ENCODE results near the gene ZACN.
"Not testable (repeated sequence)": the region's sequence is repeated elsewhere in the genome, so short reads cannot be mapped to it uniquely, and the experiment has no call there.

The ZACN gene

GRCh38 chr17:76054112-76054476, 24.9 kb upstream of the ZACN start:
- DNase-seq: no peak

- no peak for DNase-seq
These were observed 22.1 kb upstream of the ZACN start for GRCh38 chr17:76056882-76057281.

DNA sequence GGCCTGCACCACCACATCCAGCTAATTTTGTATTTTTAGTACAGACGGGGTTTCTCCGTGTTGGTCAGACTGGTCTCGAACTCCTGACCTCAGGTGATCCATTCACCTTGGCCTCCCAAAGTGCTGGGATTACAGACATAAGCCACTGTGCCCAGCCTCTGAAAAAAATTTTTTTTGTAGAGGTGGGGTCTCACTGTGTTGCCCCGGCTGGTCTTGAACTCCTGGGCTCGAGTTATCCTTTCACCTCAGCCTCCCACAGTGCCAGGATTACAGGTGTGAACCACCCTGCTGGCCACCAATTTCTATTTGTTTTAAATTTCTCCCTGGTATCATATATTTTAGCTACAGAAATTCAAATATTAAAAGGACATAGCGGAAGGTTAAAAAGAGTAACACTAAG, 20.7 kb upstream of the ZACN start:
- DNase-seq: not testable (repeated sequence)

GRCh38 chr17:76063875-76064546, 15.0 kb upstream of the ZACN start:
- peak; percentile 74 for DNase-seq

GRCh38 chr17:76065775-76066174, 13.2 kb upstream of the ZACN start:
- no peak for DNase-seq

DNA sequence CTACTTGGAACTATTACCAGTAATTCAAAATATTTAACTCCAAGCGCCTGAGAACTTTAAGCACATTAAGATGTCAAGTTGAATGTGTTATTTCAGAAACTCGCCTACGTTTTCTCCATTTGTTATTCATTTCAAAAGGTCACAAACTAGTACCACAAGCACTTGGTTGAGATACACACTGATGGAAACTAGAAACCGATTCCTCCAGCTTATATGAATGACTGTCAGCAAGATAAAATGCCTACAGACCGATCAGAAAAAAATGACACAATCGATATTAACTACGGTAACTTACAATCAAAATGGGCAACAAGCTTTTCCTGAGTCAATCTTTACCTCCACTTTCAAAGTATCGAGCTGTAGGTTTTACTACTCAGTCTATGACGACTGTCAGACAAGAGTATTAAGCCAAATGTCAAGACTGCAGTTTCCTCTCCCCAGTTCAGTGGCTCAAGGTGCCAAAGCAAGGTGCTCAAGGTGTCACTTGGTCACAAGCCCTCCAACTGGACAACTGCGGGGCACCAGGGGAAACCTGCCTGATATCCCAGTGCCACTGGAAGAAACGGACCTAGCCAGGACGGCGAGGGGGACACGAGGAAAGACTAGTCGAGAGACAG, 7.3 kb upstream of the ZACN start:
- DNase-seq: no peak

DNA sequence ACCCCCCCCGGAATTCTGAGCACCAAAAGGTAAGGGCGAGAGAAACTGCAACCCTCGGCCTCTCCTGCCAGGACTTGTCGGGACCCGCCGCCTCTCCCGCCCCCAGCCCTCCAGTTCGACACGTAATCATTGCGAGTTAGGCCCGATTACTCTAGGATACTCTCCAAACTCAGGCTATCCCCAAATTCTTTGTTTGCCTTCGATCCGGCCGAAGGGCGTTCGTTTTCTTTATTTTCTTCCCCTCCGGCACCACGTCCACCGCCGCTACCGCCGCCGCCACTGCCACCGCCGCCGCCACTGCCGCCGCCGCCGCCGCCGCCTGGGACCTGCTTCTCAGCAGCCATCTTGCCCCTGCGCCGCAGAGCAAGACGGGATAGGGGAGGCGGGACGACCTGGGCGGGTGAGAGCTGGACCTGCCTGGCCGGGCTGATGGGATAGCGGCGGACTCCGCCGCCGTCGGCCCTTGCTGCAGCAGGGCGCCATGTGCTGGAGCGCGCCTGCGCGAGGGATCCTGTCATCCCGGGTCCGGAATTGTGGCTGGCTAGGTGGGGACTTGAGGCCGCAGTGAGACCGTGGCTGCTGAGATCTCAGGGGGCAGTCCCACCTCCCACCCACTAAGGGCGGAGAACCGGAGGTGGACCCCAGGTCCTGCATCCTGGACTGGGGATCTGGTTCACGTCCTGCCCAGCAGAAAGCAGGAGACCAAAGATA, 6.7 kb upstream of the ZACN start, which contains the start of gene SRP68:
TSS of gene SRP68 (minus strand) at position 370 of the 711 bp plus-strand sequence. CDS start at position 344, 26 bp downstream.
- DNase-seq: peak; percentile 82

GRCh38 chr17:76074390-76075363, 4.3 kb upstream of the ZACN start, which contains the start of gene GALR2:
TSS of gene GALR2 (plus strand) at chr17:76074781. CDS start at chr17:76074884, 103 bp downstream.
- DNase-seq: no peak

- no peak for DNase-seq
These were observed 3.4 kb upstream of the ZACN start for GRCh38 chr17:76075364-76076145.

GRCh38 chr17:76076146-76076764, 2.7 kb upstream of the ZACN start:
- DNase-seq: no peak

- no peak for DNase-seq
These were observed 2.0 kb upstream of the ZACN start for GRCh38 chr17:76076765-76077583.

- DNase-seq: no peak
These were observed 1.3 kb upstream of the ZACN start for GRCh38 chr17:76077584-76078110.

DNA sequence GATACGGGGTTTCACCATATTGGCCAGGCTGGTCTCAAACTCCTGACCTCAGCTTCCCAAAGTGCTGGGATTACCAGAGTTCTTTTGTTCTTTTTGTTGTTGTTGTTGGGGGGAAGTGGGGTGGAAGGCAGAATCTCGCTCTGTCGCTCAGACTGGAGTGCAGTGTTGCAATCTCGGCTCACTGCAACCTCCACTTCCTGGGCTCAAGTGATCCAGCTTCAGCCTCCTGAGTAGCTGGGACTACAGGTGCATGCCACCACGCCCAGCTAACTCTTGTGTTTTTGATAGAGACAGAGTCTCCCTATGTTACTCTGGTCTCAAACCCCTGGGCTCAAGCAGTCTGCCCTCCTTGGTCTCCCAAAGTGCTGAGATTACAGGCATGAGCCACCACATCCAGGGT, 612 bp upstream of the ZACN start:
- DNase-seq: not testable (repeated sequence)

DNA sequence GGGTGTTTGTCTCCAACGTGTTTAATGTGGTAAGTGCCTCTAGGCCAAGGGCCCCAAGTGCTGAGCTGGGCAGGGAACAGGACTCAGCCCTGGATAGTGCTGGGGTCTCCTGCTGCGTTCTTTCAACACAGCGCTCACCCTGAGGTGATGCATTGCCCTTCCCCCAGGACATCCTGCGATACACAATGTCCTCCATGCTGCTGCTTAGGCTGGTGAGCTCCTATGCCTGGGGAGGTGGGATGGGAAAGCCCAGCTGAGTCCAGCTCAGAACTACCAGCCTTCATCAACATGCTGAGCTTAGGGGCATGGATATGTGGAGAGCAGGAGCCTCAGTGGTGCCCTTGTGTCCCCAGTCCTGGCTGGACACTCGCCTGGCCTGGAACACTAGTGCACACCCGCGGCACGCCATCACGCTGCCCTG, 563 bp downstream of the ZACN start:
- DNase-seq: no peak

- DNase-seq: no peak
These were observed 1.2 kb downstream of the ZACN start for GRCh38 chr17:76079956-76080767.

GRCh38 chr17:76080768-76081287, 1.8 kb downstream of the ZACN start:
- no peak for DNase-seq

GRCh38 chr17:76081295-76082210, 2.6 kb downstream of the ZACN start:
- DNase-seq: no peak
